GM23338 (cell line): ENCODE results near the gene XPC.

ENCODE experiments used
- CREB1 ChIP-seq: fragments of 250-450 bp; sonication (Bioruptor Pico); IDR thresholded peaks from 2 replicates; pipeline ENCODE4 v1.5.0; 2020; ENCODE audit warnings: low read depth, mild to moderate bottlenecking, moderate library complexity
- CTCF ChIP-seq, 2 experiments: fragments of 200-600 bp in 1 of 2; sonication (generic) in 1 of 2; conservative IDR thresholded peaks; 2 replicates each; pipeline versions ENCODE4 v1.5.1 to v1.6.1; 2016 to 2017; ENCODE audit warnings: antibody characterized with exemption in 2 of 2, low read depth in 2 of 2, mild to moderate bottlenecking in 2 of 2, moderate library complexity in 1 of 2
- EZH2 ChIP-seq: fragments of 200-600 bp; sonication (generic); IDR thresholded peaks from one replicate; pipeline ENCODE4 v1.8.0; 2017; ENCODE audit warnings: antibody characterized with exemption, mild to moderate bottlenecking, low read depth; ENCODE audit not compliant: unreplicated experiment
- EZH2phosphoT487 ChIP-seq: fragments of 200-600 bp; sonication (generic); IDR thresholded peaks from one replicate; pipeline ENCODE4 v1.8.1; 2018; ENCODE audit warnings: antibody characterized with exemption; ENCODE audit not compliant: unreplicated experiment
- JUNB ChIP-seq: IDR thresholded peaks from one replicate; pipeline ENCODE4 v1.6.1; 2016; ENCODE audit warnings: antibody characterized with exemption; ENCODE audit not compliant: unreplicated experiment
- NANOG ChIP-seq: IDR thresholded peaks from 2 replicates; pipeline ENCODE4 v1.6.1; 2016; ENCODE audit warnings: antibody characterized with exemption, borderline replicate concordance
- POLR2AphosphoS5 ChIP-seq: IDR thresholded peaks from 2 replicates; pipeline ENCODE4 v1.6.1; 2016; ENCODE audit warnings: antibody characterized with exemption, low read depth
- ZNF114 ChIP-seq: fragments of 250-450 bp; sonication (Bioruptor Pico); IDR thresholded peaks from 2 replicates; pipeline ENCODE4 v1.5.0; 2020; ENCODE audit warnings: mild to moderate bottlenecking, moderate library complexity
- ZNF331 ChIP-seq: fragments of 250-450 bp; sonication (Bioruptor Pico); IDR thresholded peaks from 2 replicates; pipeline ENCODE4 v1.5.0; 2020; ENCODE audit warnings: low read depth, mild to moderate bottlenecking, moderate library complexity
- TF ChIP-seq, protein P1 (sequence below): IDR thresholded peaks from one replicate; pipeline ENCODE4 v1.6.1; 2018; ENCODE audit warnings: antibody characterized with exemption; ENCODE audit not compliant: unreplicated experiment

GRCh38 chr3:14209581-14210289, 31.3 kb upstream of the XPC start:
- TF ChIP-seq CTCF (conservative IDR thresholded peaks at IDR 0.05; ENCODE audit: low read depth in 2 of 2) (no peak), POLR2AphosphoS5 (no peak), EZH2 (no peak), EZH2phosphoT487 (no peak), JUNB (no peak), ZNF114 (no peak), CREB1 (no peak), ZNF331 (CRISPR knock-in tag) (no peak), NANOG (no peak)
- TF ChIP-seq, protein P1, sequence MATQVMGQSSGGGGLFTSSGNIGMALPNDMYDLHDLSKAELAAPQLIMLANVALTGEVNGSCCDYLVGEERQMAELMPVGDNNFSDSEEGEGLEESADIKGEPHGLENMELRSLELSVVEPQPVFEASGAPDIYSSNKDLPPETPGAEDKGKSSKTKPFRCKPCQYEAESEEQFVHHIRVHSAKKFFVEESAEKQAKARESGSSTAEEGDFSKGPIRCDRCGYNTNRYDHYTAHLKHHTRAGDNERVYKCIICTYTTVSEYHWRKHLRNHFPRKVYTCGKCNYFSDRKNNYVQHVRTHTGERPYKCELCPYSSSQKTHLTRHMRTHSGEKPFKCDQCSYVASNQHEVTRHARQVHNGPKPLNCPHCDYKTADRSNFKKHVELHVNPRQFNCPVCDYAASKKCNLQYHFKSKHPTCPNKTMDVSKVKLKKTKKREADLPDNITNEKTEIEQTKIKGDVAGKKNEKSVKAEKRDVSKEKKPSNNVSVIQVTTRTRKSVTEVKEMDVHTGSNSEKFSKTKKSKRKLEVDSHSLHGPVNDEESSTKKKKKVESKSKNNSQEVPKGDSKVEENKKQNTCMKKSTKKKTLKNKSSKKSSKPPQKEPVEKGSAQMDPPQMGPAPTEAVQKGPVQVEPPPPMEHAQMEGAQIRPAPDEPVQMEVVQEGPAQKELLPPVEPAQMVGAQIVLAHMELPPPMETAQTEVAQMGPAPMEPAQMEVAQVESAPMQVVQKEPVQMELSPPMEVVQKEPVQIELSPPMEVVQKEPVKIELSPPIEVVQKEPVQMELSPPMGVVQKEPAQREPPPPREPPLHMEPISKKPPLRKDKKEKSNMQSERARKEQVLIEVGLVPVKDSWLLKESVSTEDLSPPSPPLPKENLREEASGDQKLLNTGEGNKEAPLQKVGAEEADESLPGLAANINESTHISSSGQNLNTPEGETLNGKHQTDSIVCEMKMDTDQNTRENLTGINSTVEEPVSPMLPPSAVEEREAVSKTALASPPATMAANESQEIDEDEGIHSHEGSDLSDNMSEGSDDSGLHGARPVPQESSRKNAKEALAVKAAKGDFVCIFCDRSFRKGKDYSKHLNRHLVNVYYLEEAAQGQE, result no peak
